Measurements from ENCODE around the gene ARID5A. TPM values are rescaled to one million over a fixed set of nuclear protein-coding genes. Genes with fewer than 3 reads are reported as not detected.

ARID5A gene
- total and polyA plus RNA-seq, 10 of the 15 experiments (the other 5 are each of a cell fraction or from before 2014, with no cell fraction given) = 0.76 to 87.1 (median 37.6) TPM

GRCh38 chr2:96509114-96509846 lies 27.3 kb upstream of the ARID5A start (continued):
- peak; percentile 93 to 99 (median 99); a peak in 5 of 6 replicates for TF ChIP-seq CTCF (IDR thresholded peaks at IDR 0.05 in 2 of 3, conservative IDR thresholded peaks at IDR 0.05 in 1 of 3; ENCODE audit: control insufficient read depth in 2 of 3, extremely low read depth in 1 of 3, insufficient read depth in 1 of 3, low read depth in 3 of 3, low read length in 3 of 3)
- no peak for TF ChIP-seq TBL1XR1 (IDR thresholded peaks at IDR 0.05; ENCODE audit: low read depth, low read length)
- TF ChIP-seq, protein P1, sequence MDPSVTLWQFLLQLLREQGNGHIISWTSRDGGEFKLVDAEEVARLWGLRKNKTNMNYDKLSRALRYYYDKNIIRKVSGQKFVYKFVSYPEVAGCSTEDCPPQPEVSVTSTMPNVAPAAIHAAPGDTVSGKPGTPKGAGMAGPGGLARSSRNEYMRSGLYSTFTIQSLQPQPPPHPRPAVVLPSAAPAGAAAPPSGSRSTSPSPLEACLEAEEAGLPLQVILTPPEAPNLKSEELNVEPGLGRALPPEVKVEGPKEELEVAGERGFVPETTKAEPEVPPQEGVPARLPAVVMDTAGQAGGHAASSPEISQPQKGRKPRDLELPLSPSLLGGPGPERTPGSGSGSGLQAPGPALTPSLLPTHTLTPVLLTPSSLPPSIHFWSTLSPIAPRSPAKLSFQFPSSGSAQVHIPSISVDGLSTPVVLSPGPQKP (IDR thresholded peaks at IDR 0.05; ENCODE audit: low read depth, low read length) = 0 out of 2 replicates have a peak, but pooled peaks have one; percentile 36
- peak; percentile 95 for TF ChIP-seq SMC3 (IDR thresholded peaks at IDR 0.05; ENCODE audit: borderline replicate concordance, low read length)
- peak; percentile 45; the same call in 1 of the 2 replicates for TF ChIP-seq LARP7 (IDR thresholded peaks at IDR 0.05)
- TF ChIP-seq RELA (IDR thresholded peaks at IDR 0.05; ENCODE audit: borderline replicate concordance, partially characterized antibody) = peak; percentile 17
- TF ChIP-seq KLF5 (IDR thresholded peaks at IDR 0.05; ENCODE audit: partially characterized antibody) = no peak
- no peak for TF ChIP-seq POLR2AphosphoS2 (IDR thresholded peaks at IDR 0.05; ENCODE audit: low read depth, low read length)

Measured in GM12878 (cell line).